Right lobe of liver (tissue), 6 donors: Measurements from ENCODE around the gene STXBP6. TPM values are rescaled to one million over a fixed set of nuclear protein-coding genes. Genes with fewer than 3 reads are reported as not detected.
"Not testable (repeated sequence)": the region's sequence is repeated elsewhere in the genome, so short reads cannot be mapped to it uniquely, and the experiment has no call there.

Experiments
- ATAC-seq, 4 donors: fragments of 200-7000 bp; cut with Tn5 transposase; one replicate each; pipeline ENCODE4 v1.9.1; 2020; ENCODE audit warnings: mild to moderate bottlenecking in 4 of 4, moderate library complexity in 4 of 4
- DNase-seq, 3 donors: peaks; one replicate each; pipeline ENCODE4 v3.0.0-alpha.2; 2020
- H3K27ac ChIP-seq, 3 donors: fragments of 200-600 bp; one replicate each; pipeline ENCODE4 v1.8.0; 2022
- H3K27me3 ChIP-seq, 2 donors: fragments of 200-600 bp; one replicate each; pipeline ENCODE4 v1.8.0; 2022
- H3K36me3 ChIP-seq, 4 donors: fragments of 200-600 bp; sonication (generic) in 1 of 4; one replicate each; pipeline versions ENCODE4 v1.5.1 to v1.8.0; 2017 to 2022; ENCODE audit warnings: control low read depth in 1 of 4
- H3K4me1 ChIP-seq, 4 donors: fragments of 200-600 bp; sonication (generic) in 1 of 4; one replicate each; pipeline versions ENCODE4 v1.5.1 to v1.8.0; 2017 to 2022; ENCODE audit warnings: control low read depth in 1 of 4
- H3K4me3 ChIP-seq, 3 donors: fragments of 200-600 bp; one replicate each; pipeline ENCODE4 v1.8.0; 2022
- H3K9me3 ChIP-seq, 4 donors: fragments of 200-600 bp; sonication (generic) in 1 of 4; one replicate each; pipeline versions ENCODE4 v1.5.1 to v1.8.0; 2017 to 2022; ENCODE audit warnings: control low read depth in 1 of 4
- POLR2A ChIP-seq: fragments of 450-650 bp; IDR thresholded peaks from one replicate; pipeline ENCODE4 v1.6.1; 2017; ENCODE audit warnings: antibody characterized with exemption, mild to moderate bottlenecking
- WGBS: methylation state at CpG from one replicate; pipeline ENCODE4 v1.1.6; 2018; ENCODE audit warnings: low coverage, low lambda C conversion rate; ENCODE audit not compliant: insufficient coverage; ENCODE audit errors: missing lambda C conversion rate; 5-methylcytosine and 5-hydroxymethylcytosine counted together
- intact Hi-C, 2 donors: fragments of 100-400 bp; cut with DNase I; formaldehyde crosslinking; loops; one replicate each; pipeline versions ENCODE4 v1.11.2 to v1.14.1; 2022
- total RNA-seq, 6 experiments: library from RNA; depleted of rRNA in 2 of 6; stranded (reverse); fragments of >200 nt in 2 of 6; fragmentation: NEBNext Ultra II Directional in 3 of 6; extraction: Animal tissue kit (Norgen Biotek cat#: 25700) in 3 of 6; gene quantifications; one replicate each; pipeline versions ENCODE4 v1.1.0 to v1.2.4, GENCODE V29; 2016 to 2023
- TF ChIP-seq, protein P1 (sequence below), 4 donors: fragments of 200-600 bp in 3 of 4; fragments of 450-650 bp in 1 of 4; IDR thresholded peaks; one replicate each; pipeline versions ENCODE4 v1.5.1 to v1.8.0; 2016 to 2022; ENCODE audit warnings: antibody characterized with exemption in 4 of 4, mild to moderate bottlenecking in 2 of 4
- donor health status: DM: no; HTN: yes; CAD: no.
- donor health status: DM: no; HTN: no; CAD: no.
- donor health status: DM: no; HTN: no; CAD: no.
- donor health status: DM: no; HTN: yes; CAD: no.
- donor health status: DM: no; HTN: yes; CAD: no.

STXBP6 gene
- total RNA-seq, 6 experiments from 2014 or later: 0.55 to 1.7 (median 1.1) TPM

DNA sequence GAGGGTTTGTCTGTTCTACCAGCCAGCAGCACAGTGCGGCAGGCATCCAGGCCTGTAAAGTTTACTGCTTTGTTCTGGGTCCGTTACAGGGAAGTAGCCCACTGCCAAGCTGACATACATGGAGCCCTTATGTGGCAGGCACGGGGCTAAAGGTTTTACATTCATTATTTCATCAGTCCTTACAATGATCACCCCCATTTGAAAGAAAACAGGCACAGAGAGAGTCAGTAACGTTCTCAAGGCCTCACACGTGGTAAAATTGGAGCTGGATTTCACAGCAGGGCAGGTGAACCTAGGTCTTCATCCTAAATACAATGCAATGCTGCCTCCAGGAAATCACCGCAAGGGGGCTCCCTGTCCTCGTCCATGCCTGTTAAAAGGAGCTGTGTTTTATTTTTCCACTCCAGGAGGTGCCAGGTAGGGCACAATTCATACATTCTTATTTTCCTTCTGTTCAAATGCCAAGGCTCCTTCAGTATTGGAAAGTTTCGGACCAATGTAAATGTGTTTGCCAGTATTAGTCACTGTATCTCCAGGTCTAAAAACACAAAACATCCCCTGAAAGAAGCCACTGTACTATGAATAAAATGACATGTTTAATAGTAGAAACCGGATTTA is 243.8 kb downstream of the STXBP6 start:
- peaks cover 0 to 29% (median 8%) of the 10 kb centered on the region in 4 donors for H3K4me1 ChIP-seq
- no peak overlapping the region for H3K4me3 ChIP-seq
- intact Hi-C loops: loop anchor here (5.0 to 10.0 kb wide), 3 partner anchors 61 to 329 kb away; no protein-coding TSS in a partner anchor
- peak overlapping the region in 1 of 3 donors; percentile 82 for H3K27ac ChIP-seq
- H3K27me3 ChIP-seq: no peaks in the 10 kb centered on the region
- 24% methylated on average over 7 of the region's 9 CpGs for WGBS
- no peaks in the 10 kb centered on the region for H3K9me3 ChIP-seq
- DNase-seq (peak; percentile 75 to 81 (median 81)), ATAC-seq (peak; percentile 68 to 84 (median 78))
- TF ChIP-seq, protein P1, sequence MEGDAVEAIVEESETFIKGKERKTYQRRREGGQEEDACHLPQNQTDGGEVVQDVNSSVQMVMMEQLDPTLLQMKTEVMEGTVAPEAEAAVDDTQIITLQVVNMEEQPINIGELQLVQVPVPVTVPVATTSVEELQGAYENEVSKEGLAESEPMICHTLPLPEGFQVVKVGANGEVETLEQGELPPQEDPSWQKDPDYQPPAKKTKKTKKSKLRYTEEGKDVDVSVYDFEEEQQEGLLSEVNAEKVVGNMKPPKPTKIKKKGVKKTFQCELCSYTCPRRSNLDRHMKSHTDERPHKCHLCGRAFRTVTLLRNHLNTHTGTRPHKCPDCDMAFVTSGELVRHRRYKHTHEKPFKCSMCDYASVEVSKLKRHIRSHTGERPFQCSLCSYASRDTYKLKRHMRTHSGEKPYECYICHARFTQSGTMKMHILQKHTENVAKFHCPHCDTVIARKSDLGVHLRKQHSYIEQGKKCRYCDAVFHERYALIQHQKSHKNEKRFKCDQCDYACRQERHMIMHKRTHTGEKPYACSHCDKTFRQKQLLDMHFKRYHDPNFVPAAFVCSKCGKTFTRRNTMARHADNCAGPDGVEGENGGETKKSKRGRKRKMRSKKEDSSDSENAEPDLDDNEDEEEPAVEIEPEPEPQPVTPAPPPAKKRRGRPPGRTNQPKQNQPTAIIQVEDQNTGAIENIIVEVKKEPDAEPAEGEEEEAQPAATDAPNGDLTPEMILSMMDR (IDR thresholded peaks at IDR 0.05): peak; percentile 89 to 95 (median 92)
- no peak for TF ChIP-seq POLR2A
- no peaks in the 10 kb centered on the region for H3K36me3 ChIP-seq

DNA sequence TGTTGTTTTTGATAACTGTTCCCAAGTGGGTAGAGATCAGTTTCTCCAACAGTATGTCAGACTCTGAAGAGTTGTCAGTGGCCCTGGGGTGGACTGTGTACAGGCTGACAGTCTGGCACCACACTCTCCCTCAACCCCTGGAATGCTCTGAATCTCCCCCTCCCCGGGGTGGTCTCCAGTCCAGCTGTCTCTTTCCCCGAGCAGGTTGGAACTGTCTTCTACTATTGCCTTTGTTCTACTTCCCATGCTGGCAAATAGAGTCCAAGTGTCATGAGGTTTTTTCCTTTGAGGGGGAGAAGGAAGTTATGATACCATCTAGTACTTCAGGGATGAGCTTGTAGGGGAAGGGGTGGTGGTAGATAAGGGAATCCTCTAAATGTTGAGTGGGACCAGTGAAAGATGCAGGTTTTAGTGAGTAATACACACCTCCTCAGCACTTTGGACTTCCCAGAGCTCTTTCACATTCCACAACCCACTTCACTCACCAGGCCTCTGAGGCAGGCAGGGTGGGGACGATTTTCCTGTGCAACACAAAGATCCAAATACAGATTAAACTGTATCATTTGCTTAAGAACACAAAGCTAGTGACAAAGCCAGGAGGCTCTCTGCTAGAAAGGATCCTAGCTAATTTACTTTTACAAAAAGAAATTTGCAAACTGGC is 245.3 kb downstream of the STXBP6 start:
- TF ChIP-seq, protein P1 (IDR thresholded peaks at IDR 0.05): no peak
- no peak for TF ChIP-seq POLR2A
- DNase-seq: no peak
- no peaks in the 10 kb centered on the region for H3K36me3 ChIP-seq
- ATAC-seq: no peak
- H3K4me3 ChIP-seq: no peak overlapping the region
- WGBS: 50% methylated on average over 2 of the region's 3 CpGs
- no peaks in the 10 kb centered on the region for H3K27me3 ChIP-seq
- intact Hi-C loops: loop anchor here (5.0 to 10.0 kb wide), 4 partner anchors 60 to 333 kb away; no protein-coding TSS in a partner anchor
- H3K27ac ChIP-seq: no peak overlapping the region
- no peaks in the 10 kb centered on the region for H3K9me3 ChIP-seq
- peaks cover 0 to 18% (median 2%) of the 10 kb centered on the region in 4 donors for H3K4me1 ChIP-seq

DNA sequence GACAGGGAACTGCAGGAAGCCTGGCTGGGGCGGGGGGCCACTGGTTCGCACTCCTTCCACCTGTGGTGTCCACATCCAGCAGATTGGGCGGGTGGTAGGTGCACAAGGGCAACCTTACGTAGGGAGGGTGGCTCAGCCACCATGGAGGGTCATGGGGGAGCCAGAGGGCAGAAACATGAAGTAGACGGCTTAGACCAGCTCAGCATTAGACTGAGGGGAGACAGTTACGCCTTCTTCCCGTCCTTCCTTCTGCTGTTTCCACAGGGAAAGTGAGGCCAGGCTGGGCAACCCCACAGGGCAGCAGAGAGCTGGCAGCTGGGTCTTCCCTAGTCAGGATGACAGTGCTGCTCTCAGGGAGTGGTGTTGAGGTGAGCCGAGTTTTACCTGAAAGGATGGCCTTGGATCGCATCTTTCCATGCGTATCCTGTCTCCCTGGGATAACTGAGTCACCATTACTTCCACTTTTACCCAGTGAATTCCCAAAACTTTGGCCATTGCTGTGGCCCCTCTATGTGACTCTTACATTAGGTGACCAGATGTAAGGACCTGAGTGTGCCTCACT is 245.9 kb downstream of the STXBP6 start:
- no peak overlapping the region for H3K4me3 ChIP-seq
- intact Hi-C loops: loop anchor here (5.0 to 10.0 kb wide), 3 partner anchors 59 to 333 kb away; no protein-coding TSS in a partner anchor
- WGBS: 74% methylated on average over 3 of the region's 10 CpGs
- ATAC-seq (no peak), DNase-seq (no peak)
- no peak for TF ChIP-seq POLR2A
- TF ChIP-seq, protein P1 (IDR thresholded peaks at IDR 0.05): no peak
- H3K27ac ChIP-seq: no peak overlapping the region
- H3K27me3 ChIP-seq: no peaks in the 10 kb centered on the region
- H3K4me1 ChIP-seq: peaks cover 0 to 14% (median 0%) of the 10 kb centered on the region in 4 donors
- no peaks in the 10 kb centered on the region for H3K9me3 ChIP-seq
- H3K36me3 ChIP-seq: no peaks in the 10 kb centered on the region

DNA sequence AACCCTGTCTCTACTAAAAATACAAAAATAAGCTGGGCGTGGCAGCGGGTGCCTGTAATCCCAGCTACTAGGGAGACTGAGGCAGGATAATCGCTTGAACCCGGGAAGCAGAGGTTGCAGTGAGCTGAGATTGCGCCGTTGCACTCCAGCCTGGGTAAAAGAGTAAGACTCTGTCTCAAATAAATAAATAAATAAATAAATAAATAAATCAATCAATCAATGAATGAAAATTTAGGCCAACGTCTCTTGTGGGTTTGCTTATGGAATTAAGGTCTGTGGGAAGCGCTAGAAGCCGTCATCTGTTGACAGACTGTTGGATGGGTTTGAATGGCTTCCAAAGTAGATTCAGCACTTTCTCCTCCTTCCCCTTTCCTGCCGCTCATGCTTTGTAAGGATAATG is 246.5 kb downstream of the STXBP6 start:
- not testable (repeated sequence) for H3K27me3 ChIP-seq, H3K27ac ChIP-seq, H3K36me3 ChIP-seq, H3K9me3 ChIP-seq, DNase-seq, ATAC-seq, H3K4me3 ChIP-seq
- WGBS: 81% methylated on average over 6 of the region's 10 CpGs
- H3K4me1 ChIP-seq: peaks cover 0 to 14% (median 0%) of the 10 kb centered on the region in 4 donors
- intact Hi-C loops: loop anchor here (5.0 to 10.0 kb wide), 3 partner anchors 59 to 334 kb away; no protein-coding TSS in a partner anchor
